A172 (cell line): Measurements from ENCODE around the gene EYA4. TPM values are rescaled to one million over a fixed set of nuclear protein-coding genes. Genes with fewer than 3 reads are reported as not detected.

Experiments
- DNase-seq: peaks from one replicate; pipeline ENCODE4 v3.0.0-alpha.2; 2015; ENCODE audit warnings: low spot score
- total RNA-seq: library from RNA; depleted of rRNA; stranded (reverse); fragments of >200 nt; shearing (Covaris generic); gene quantifications from 2 replicates; pipeline ENCODE4 v1.2.3, GENCODE V29; 2014

Gene EYA4
- total RNA-seq, 1 experiment from 2014 or later, result not detected

GRCh38 chr6:133242637-133243585 lies 1.8 kb downstream of the EYA4 start:
- DNase-seq, result no peak

- DNase-seq, result no peak
Observed at GRCh38 chr6:133243723-133244305, 2.7 kb downstream of the EYA4 start.

GRCh38 chr6:133244519-133244918 lies 3.4 kb downstream of the EYA4 start:
- no peak for DNase-seq

GRCh38 chr6:133245007-133245406 lies 3.9 kb downstream of the EYA4 start:
- no peak for DNase-seq

- no peak for DNase-seq
Observed at GRCh38 chr6:133245422-133245903, 4.3 kb downstream of the EYA4 start.

- no peak for DNase-seq
Observed at GRCh38 chr6:133247581-133247980, 6.4 kb downstream of the EYA4 start.

GRCh38 chr6:133248241-133249001 lies 7.3 kb downstream of the EYA4 start:
- DNase-seq, result peak; percentile 27

GRCh38 chr6:133251688-133252087 lies 10.5 kb downstream of the EYA4 start:
- no peak for DNase-seq

GRCh38 chr6:133254552-133255228 lies 13.5 kb downstream of the EYA4 start:
- peak; percentile 11 for DNase-seq

- DNase-seq, result no peak
Observed at GRCh38 chr6:133257545-133258105, 16.5 kb downstream of the EYA4 start.

GRCh38 chr6:133259561-133259960 lies 18.4 kb downstream of the EYA4 start:
- DNase-seq, result no peak

GRCh38 chr6:133262804-133263203 lies 21.6 kb downstream of the EYA4 start:
- DNase-seq, result no peak

- no peak for DNase-seq
Observed at GRCh38 chr6:133265066-133265465, 23.9 kb downstream of the EYA4 start.

- DNase-seq, result no peak
Observed at GRCh38 chr6:133266186-133266585, 25.0 kb downstream of the EYA4 start.

GRCh38 chr6:133268621-133269020 lies 27.5 kb downstream of the EYA4 start:
- no peak for DNase-seq

- no peak for DNase-seq
Observed at GRCh38 chr6:133274813-133275212, 33.7 kb downstream of the EYA4 start.

- DNase-seq, result no peak
Observed at GRCh38 chr6:133275213-133275612, 34.1 kb downstream of the EYA4 start.

- DNase-seq, result no peak
Observed at GRCh38 chr6:133277228-133277899, 36.2 kb downstream of the EYA4 start.

- no peak for DNase-seq
Observed at GRCh38 chr6:133277900-133278545, 36.9 kb downstream of the EYA4 start.

GRCh38 chr6:133286765-133287164 lies 45.6 kb downstream of the EYA4 start:
- peak; percentile 13 for DNase-seq
